ENCODE results near the gene PRR5L.

- TF ChIP-seq, protein P1, sequence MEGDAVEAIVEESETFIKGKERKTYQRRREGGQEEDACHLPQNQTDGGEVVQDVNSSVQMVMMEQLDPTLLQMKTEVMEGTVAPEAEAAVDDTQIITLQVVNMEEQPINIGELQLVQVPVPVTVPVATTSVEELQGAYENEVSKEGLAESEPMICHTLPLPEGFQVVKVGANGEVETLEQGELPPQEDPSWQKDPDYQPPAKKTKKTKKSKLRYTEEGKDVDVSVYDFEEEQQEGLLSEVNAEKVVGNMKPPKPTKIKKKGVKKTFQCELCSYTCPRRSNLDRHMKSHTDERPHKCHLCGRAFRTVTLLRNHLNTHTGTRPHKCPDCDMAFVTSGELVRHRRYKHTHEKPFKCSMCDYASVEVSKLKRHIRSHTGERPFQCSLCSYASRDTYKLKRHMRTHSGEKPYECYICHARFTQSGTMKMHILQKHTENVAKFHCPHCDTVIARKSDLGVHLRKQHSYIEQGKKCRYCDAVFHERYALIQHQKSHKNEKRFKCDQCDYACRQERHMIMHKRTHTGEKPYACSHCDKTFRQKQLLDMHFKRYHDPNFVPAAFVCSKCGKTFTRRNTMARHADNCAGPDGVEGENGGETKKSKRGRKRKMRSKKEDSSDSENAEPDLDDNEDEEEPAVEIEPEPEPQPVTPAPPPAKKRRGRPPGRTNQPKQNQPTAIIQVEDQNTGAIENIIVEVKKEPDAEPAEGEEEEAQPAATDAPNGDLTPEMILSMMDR (IDR thresholded peaks at IDR 0.05; ENCODE audit: insufficient read depth, low read length, poor library complexity, severe bottlenecking), result no peak
- no peak for TF ChIP-seq EZH2phosphoT487 (conservative IDR thresholded peaks at IDR 0.05; ENCODE audit: low read length)
Observed at GRCh38 chr11:36467916-36468315, 171.8 kb downstream of the PRR5L start.

Data from SU-DHL-6 (cell line).